ENCODE results near the gene LRP1B.

DNA sequence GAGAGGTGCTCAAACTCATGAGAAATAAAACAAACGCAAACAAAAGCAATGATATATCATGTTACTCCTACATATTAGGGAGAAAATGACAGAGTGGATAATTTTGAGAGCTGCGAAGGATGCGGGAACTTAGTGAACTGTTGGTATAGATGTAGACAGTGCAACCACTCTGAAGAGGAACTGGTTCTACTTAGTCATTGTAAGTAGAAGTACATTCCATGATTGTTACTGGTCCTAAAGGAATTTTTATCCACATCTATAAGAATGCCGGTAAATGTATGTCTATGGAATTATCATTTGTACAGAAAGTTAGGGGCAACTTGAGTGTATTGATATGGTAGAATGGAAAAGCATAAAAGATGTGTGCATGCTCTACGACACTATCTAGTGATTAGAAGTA is 1238.4 kb downstream of the LRP1B start:
- no peak for TF ChIP-seq SIX5 (IDR thresholded peaks at IDR 0.05; ENCODE audit: low read depth, low read length)
- TF ChIP-seq, protein P1, sequence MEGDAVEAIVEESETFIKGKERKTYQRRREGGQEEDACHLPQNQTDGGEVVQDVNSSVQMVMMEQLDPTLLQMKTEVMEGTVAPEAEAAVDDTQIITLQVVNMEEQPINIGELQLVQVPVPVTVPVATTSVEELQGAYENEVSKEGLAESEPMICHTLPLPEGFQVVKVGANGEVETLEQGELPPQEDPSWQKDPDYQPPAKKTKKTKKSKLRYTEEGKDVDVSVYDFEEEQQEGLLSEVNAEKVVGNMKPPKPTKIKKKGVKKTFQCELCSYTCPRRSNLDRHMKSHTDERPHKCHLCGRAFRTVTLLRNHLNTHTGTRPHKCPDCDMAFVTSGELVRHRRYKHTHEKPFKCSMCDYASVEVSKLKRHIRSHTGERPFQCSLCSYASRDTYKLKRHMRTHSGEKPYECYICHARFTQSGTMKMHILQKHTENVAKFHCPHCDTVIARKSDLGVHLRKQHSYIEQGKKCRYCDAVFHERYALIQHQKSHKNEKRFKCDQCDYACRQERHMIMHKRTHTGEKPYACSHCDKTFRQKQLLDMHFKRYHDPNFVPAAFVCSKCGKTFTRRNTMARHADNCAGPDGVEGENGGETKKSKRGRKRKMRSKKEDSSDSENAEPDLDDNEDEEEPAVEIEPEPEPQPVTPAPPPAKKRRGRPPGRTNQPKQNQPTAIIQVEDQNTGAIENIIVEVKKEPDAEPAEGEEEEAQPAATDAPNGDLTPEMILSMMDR (IDR thresholded peaks at IDR 0.05; ENCODE audit: control extremely low read depth in 1 of 3, insufficient read depth in 1 of 3, low read depth in 1 of 3, low read length in 3 of 3), result no peak
- TF ChIP-seq, protein P2, sequence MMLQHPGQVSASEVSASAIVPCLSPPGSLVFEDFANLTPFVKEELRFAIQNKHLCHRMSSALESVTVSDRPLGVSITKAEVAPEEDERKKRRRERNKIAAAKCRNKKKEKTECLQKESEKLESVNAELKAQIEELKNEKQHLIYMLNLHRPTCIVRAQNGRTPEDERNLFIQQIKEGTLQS (IDR thresholded peaks at IDR 0.05; ENCODE audit: insufficient read depth, low read depth, low read length), result no peak
- TF ChIP-seq SIN3A (conservative IDR thresholded peaks at IDR 0.05 in 1 of 2, IDR thresholded peaks at IDR 0.05 in 1 of 2; ENCODE audit: low read depth in 1 of 2, low read length in 2 of 2), result no peak

All from H1 (cell line).